ENCODE data around the gene ITPK1. TPM values are rescaled to one million over a fixed set of nuclear protein-coding genes. Genes with fewer than 3 reads are reported as not detected.

ITPK1 gene
- polyA plus RNA-seq, 1 of the 3 experiments (the other 2 are of a cell fraction): 23.2 TPM

- ChIA-PET POLR2A (interaction anchor here (2.1 kb wide), 1 partner anchor 34 kb away, joined by 5 read pairs; no protein-coding TSS in a partner anchor), CTCF (interaction anchor here (1.3 kb wide), 1 partner anchor 17 kb away, joined by 4 read pairs; no protein-coding TSS in a partner anchor)
- TF ChIP-seq MEF2A (IDR thresholded peaks at IDR 0.05; ENCODE audit: borderline replicate concordance, low read depth) (no peak), PBX3 (IDR thresholded peaks at IDR 0.05) (no peak), RXRA (IDR thresholded peaks at IDR 0.05; ENCODE audit: borderline replicate concordance, low read depth) (no peak), IRF3 (IDR thresholded peaks at IDR 0.05; ENCODE audit: low read depth, low read length) (no peak), MXI1 (IDR thresholded peaks at IDR 0.05; ENCODE audit: low read depth, low read length) (no peak), CTCF (IDR thresholded peaks at IDR 0.05) (no peak), ELF1 (IDR thresholded peaks at IDR 0.05) (no peak), POLR2AphosphoS5 (IDR thresholded peaks at IDR 0.05; ENCODE audit: low read depth, low read length) (no peak), TEAD4 (IDR thresholded peaks at IDR 0.05; ENCODE audit: borderline replicate concordance, insufficient read depth) (no peak), NRF1 (IDR thresholded peaks at IDR 0.05; ENCODE audit: low read depth, low read length) (no peak), USF1 (IDR thresholded peaks at IDR 0.05; ENCODE audit: borderline replicate concordance, low read depth) (no peak), USF2 (IDR thresholded peaks at IDR 0.05; ENCODE audit: borderline replicate concordance, low read depth, low read length) (no peak), MAX (IDR thresholded peaks at IDR 0.05; ENCODE audit: low read depth) (no peak), ZBTB33 (IDR thresholded peaks at IDR 0.05; ENCODE audit: borderline replicate concordance, low read depth) (no peak), RAD21 (IDR thresholded peaks at IDR 0.05; ENCODE audit: low read length) (no peak), TCF12 (IDR thresholded peaks at IDR 0.05) (no peak), FOSL2 (IDR thresholded peaks at IDR 0.05; ENCODE audit: borderline replicate concordance, low read depth) (no peak), RCOR1 (IDR thresholded peaks at IDR 0.05; ENCODE audit: low read length) (no peak), EP300 (IDR thresholded peaks at IDR 0.05; ENCODE audit: borderline replicate concordance in 1 of 2, low read depth in 1 of 2, low read length in 1 of 2) (no peak)
- no peak overlapping the region for H3K4me3 ChIP-seq (ENCODE audit: low read depth in 2 of 2, low read length in 1 of 2)
- 94% methylated on average over 8 of the region's 9 CpGs for WGBS (ENCODE audit: low lambda C conversion rate)
- no peaks in the 10 kb centered on the region for H3F3A ChIP-seq (replicated peaks; ENCODE audit: insufficient read depth)
- H3K4me1 ChIP-seq (ENCODE audit: control insufficient read depth in 1 of 2, insufficient read depth in 2 of 2, low read depth in 1 of 2, low read length in 1 of 2): peaks cover 0 to 20% of the 10 kb centered on the region in 2 experiments; a peak in 1 of 4 replicates
- no peaks in the 10 kb centered on the region for H3K36me3 ChIP-seq (replicated peaks in 1 of 2; ENCODE audit: control insufficient read depth in 1 of 2, insufficient read depth in 2 of 2, low read length in 1 of 2)
- H3K27me3 ChIP-seq (ENCODE audit: insufficient read depth): no peaks in the 10 kb centered on the region
- no peak for DNase-seq
- H3K9me3 ChIP-seq: no peaks in the 10 kb centered on the region
- H3K9ac ChIP-seq: no peak overlapping the region
- no peaks in the 10 kb centered on the region for H3K9me2 ChIP-seq
- H4K20me1 ChIP-seq (ENCODE audit: insufficient read depth): 0 out of 2 replicates have a peak, but pooled peaks cover 4% of the 10 kb centered on the region
- H2AFZ ChIP-seq (ENCODE audit: low read depth): no peak overlapping the region
- H3K4me2 ChIP-seq: no peak overlapping the region
- no peak overlapping the region for H3K27ac ChIP-seq (ENCODE audit: low read depth in 2 of 2, low read length in 1 of 2)
- H3K79me2 ChIP-seq (ENCODE audit: insufficient read depth): no peaks in the 10 kb centered on the region
These were observed 36.4 kb downstream of the ITPK1 start for GRCh38 chr14:93079321-93079720.

All from SK-N-SH (cell line).